RWPE1 (cell line): ENCODE results near the gene ST8SIA4.

Experiments
- CTCF ChIA-PET: fragments of 350-600 bp; sonication (Branson Sonifier 250); formaldehyde crosslinking; extraction: SDS; loops from one replicate; lab custom pipeline; 2021; lab: Yijun Ruan, JAX
- POLR2A ChIA-PET: fragments of 400-600 bp; formaldehyde crosslinking; extraction: SDS; loops from one replicate; lab custom pipeline; 2020; ENCODE audit warnings: antibody characterized with exemption; ENCODE audit not compliant: low non-redundant PET; lab: Yijun Ruan, JAX
- DNase-seq: peaks from one replicate; pipeline ENCODE4 v3.0.0; 2012; ENCODE audit warnings: low spot score
- H3K27ac ChIP-seq: fragments of 450-650 bp; 2 replicates; pipeline ENCODE4 v1.5.1; 2017
- TF ChIP-seq, protein P1 (sequence below): fragments of 450-650 bp; conservative IDR thresholded peaks from 2 replicates; pipeline ENCODE4 v1.5.1; 2017; ENCODE audit warnings: low read depth, mild to moderate bottlenecking

The ST8SIA4 gene

DNA sequence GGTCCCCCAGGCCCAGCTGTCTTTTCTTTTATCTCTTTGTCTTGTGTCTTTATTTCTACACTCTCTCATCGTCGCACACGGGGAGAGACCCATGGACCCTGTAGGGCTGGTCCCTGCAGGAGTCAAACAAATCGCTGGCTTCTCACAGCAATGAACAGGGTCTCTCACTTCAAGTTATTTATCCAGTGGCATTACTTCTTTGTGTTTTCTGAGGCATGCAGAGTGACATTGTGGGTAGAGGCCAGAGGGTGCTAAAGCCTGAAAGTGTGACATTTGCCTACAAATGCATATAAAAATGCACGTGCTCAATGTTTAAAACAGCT lies 127.6 kb downstream of the ST8SIA4 start:
- H3K27ac ChIP-seq: no peak overlapping the region
- TF ChIP-seq, protein P1, sequence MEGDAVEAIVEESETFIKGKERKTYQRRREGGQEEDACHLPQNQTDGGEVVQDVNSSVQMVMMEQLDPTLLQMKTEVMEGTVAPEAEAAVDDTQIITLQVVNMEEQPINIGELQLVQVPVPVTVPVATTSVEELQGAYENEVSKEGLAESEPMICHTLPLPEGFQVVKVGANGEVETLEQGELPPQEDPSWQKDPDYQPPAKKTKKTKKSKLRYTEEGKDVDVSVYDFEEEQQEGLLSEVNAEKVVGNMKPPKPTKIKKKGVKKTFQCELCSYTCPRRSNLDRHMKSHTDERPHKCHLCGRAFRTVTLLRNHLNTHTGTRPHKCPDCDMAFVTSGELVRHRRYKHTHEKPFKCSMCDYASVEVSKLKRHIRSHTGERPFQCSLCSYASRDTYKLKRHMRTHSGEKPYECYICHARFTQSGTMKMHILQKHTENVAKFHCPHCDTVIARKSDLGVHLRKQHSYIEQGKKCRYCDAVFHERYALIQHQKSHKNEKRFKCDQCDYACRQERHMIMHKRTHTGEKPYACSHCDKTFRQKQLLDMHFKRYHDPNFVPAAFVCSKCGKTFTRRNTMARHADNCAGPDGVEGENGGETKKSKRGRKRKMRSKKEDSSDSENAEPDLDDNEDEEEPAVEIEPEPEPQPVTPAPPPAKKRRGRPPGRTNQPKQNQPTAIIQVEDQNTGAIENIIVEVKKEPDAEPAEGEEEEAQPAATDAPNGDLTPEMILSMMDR: no peak
- CTCF ChIA-PET: interaction anchor here (0.6 kb wide), 1 partner anchor 1933 kb away, joined by 6 read pairs; no protein-coding TSS in a partner anchor
- POLR2A ChIA-PET: interaction anchor here (0.7 kb wide), 1 partner anchor 62 kb away, joined by 8 read pairs; no protein-coding TSS in a partner anchor
- DNase-seq: no peak

DNA sequence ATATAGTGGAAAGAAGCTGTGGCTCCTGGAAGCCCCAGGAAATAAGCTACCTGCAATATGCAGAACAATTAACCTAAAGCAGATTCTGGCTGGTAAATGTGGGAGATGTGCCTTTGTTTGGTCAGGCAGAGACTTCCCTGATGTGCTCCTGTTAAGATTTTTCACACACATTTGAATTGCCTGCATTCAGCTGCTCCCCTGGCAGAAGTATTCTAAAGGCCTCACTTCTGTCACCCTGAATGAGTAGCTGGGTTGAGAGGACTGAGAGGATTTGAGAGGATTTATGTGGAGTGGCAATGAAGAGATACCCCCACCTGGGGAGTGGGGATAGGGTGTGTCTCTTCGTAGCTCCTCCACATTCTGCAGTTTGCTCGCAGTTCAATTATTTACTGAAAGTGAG lies 130.5 kb downstream of the ST8SIA4 start:
- POLR2A ChIA-PET: no interaction called here
- CTCF ChIA-PET: interaction anchor here (0.7 kb wide), 1 partner anchor 18 kb away, joined by 3 read pairs; no protein-coding TSS in a partner anchor
- TF ChIP-seq, protein P1: no peak
- no peak overlapping the region for H3K27ac ChIP-seq
- DNase-seq: no peak

DNA sequence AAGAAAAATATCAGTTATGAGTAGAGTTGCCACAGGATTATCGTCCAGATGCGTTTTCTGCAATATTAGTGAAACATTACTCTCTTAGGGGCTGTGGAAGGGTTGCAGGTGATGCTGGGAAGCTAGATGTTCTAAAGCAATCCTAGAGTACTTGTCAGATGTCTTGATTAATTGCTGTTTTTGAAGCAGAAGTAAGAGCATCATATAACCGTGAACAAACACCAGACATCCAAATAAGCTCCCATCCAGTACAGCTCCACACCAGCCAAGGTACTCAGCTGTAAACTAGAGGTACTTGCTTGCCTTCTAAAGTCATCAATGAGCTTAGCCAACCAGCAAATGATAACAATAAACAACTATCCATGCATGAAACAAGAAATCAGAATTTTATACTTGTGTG lies 131.1 kb downstream of the ST8SIA4 start:
- ChIA-PET CTCF (interaction anchor here (0.7 kb wide), 1 partner anchor 17 kb away, joined by 3 read pairs; no protein-coding TSS in a partner anchor), POLR2A (no interaction called here)
- no peak overlapping the region for H3K27ac ChIP-seq
- TF ChIP-seq, protein P1: no peak
- no peak for DNase-seq

DNA sequence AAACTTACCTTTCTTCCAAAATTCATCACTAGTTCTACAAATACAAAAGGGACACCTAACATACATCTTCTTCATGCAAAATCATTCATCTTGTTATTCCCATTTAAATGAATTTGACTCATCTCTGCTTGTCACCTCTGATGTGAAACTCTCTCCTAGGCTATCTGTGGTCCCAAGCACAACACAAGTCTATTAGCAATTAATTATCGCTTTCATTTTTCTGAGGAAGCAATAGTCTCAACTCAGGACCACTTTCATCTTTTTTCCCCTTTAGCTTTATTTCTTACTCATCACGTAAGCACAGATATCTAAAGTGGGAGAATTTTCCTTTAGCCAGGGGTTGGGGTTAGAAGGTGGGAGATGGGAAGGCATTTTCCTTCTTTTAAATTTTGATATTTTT lies 131.9 kb downstream of the ST8SIA4 start:
- TF ChIP-seq, protein P1: no peak
- ChIA-PET CTCF (no interaction called here), POLR2A (no interaction called here)
- H3K27ac ChIP-seq: no peak overlapping the region
- no peak for DNase-seq

DNA sequence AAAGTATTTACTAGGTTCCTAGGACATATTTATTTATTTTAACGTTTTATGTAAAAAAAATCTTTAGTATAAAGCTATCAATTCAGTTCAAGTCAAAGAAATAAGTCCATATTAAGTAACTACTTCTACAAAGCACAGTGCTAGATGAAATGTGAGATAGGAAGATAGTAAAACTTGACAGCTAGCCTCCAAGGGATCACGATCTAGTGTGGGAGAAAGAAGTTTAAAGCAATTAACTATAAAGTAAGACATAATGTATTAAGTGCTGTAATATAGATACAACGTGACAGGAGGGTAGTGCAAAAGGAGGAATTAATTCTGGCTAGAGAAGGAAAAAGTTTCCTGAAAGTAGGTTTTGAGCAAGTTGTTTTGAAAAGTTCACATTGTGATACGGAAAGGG lies 134.9 kb downstream of the ST8SIA4 start:
- H3K27ac ChIP-seq: no peak overlapping the region
- no peak for DNase-seq
- TF ChIP-seq, protein P1: no peak
- ChIA-PET CTCF (no interaction called here), POLR2A (no interaction called here)

DNA sequence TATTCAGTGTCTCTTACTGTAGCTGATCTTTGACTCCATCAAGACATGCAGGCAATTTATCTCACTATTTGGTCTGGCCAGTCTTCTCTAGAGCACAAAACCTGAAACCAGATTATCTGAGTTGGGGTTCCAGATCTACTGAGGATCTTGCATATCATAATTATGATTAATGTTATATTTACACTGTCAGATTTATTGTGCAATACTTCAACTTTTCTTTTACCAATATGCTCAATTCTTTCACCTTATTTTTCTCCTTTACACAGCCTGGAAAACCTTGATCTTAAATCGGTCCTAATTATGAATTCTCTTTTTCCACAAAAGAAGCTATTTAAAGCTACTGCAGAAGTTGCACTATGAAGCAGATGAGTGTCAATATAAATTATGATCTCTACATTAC lies 140.1 kb downstream of the ST8SIA4 start:
- H3K27ac ChIP-seq: no peak overlapping the region
- ChIA-PET POLR2A (no interaction called here), CTCF (interaction anchor here (0.6 kb wide), 1 partner anchor 56 kb away, joined by 3 read pairs; no protein-coding TSS in a partner anchor)
- TF ChIP-seq, protein P1: no peak
- DNase-seq: no peak
